Dermis blood vessel endothelial cell (primary cell): ENCODE measurements around the gene KIF4A. TPM values are rescaled to one million over a fixed set of nuclear protein-coding genes. Genes with fewer than 3 reads are reported as not detected.

Experiments
- DNase-seq: peaks from one replicate; pipeline ENCODE4 v3.0.0; 2010
- total RNA-seq: library from RNA; depleted of rRNA; stranded (reverse); fragments of >200 nt; gene quantifications from 2 replicates; pipeline ENCODE4 v1.2.3, GENCODE V29; 2014

KIF4A gene
- total RNA-seq, 1 donor from 2014 or later: 7.7 TPM

DNA sequence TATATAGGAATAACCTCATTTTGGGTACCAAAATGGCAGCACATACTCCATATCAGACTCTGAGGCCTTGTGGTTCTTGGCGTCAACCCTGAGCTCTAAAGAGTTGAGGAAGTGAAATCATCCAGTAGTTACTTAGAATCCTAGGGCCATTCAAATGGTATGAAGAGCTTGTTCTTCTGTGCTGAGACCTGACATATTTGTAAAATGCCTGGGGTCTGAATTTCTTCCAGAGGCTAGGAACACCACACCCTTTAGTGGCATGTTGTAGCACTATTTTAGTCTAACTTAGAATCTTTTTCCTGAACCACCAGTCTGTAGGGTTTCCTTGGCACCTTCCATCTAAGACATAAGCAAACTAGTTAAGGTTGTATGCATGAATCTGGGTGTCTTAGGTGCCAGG is 115.1 kb downstream of the KIF4A start:
- DNase-seq: no peak

DNA sequence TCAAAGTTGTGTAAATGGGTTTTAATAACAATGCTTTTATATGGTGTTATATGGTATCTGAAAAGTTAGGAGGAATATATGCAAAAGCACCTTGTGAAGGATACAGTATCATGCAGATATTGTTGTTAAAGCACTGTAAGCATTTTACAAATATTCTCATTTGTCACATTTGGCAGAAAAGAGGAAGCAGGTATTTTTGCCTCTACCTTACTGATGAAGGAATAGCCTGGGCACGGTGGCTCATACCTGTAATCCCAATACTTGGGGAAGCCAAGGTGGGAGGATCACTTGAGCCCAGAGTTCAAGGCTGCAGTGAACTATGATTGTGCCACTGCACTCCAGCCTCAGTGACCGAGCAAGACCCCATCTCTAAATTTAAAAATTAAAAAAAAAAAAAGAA is 121.0 kb downstream of the KIF4A start:
- DNase-seq: no peak

DNA sequence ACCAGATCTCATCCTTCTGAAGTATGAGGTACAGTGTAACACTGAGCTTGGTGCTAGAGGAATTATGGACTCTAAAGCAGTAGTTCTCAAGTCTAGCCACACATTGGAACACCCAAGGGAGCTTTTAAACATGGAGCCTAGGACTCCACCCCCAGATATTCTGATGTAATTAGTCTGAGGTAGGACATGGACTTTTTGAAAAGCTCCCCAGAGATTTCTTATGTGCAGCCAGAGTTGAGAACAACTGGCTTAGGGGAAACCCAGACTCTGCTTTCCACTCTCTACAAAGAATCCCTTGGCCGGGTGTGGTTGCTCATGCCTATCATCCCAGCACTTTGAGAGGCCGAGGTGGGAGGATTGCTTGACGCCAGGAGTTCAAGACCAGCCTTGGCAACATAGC is 121.6 kb downstream of the KIF4A start:
- no peak for DNase-seq

DNA sequence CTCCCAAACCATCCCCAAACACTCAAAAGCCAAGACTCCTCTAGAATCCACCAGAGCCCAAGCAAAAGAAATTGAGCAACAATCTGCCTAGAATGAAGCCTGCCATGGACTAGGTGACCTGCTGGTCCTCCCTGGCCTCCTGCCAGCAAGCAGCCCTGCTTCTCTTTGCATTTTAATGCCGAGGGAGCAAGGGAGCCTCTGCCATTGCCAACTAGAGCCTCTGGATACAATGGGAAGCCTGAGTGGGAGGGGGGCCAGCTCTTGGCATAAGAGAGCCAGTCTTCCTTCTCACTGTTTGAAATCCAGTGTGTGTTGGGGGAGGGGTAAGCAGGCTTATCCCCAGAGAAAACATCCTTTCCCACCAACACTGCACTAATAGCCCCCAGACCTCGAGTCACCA is 131.7 kb downstream of the KIF4A start:
- DNase-seq: peak; percentile 16

DNA sequence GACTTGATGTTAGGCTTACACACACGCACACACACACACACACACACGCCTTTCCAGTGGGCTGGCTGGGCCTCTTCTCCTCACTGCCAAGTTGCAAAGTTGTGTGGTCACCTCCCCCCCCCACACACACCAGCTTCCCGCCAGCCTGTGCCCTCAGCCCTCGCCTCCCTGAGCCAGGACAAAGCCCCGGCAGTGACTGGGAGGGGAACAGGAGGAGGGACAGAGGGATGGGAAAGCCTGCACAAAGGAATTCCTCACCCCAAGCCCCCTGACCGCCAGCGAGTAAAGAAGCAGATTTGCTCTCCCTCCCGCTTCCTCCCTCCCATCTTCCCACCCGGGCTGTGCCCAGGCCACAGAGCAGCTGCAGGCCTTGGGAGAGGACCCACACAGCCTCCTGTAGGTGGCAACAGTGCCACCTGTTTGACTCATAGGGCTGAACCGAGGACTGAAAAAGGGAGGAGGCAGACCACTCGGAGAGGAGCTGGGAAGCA is 133.0 kb downstream of the KIF4A start, which contains the start of gene GDPD2:
GDPD2 (plus strand) TSS at position 464 of the 491 bp plus-strand sequence. CDS start 1,671 bp downstream, outside the sequence.
- no peak for DNase-seq

DNA sequence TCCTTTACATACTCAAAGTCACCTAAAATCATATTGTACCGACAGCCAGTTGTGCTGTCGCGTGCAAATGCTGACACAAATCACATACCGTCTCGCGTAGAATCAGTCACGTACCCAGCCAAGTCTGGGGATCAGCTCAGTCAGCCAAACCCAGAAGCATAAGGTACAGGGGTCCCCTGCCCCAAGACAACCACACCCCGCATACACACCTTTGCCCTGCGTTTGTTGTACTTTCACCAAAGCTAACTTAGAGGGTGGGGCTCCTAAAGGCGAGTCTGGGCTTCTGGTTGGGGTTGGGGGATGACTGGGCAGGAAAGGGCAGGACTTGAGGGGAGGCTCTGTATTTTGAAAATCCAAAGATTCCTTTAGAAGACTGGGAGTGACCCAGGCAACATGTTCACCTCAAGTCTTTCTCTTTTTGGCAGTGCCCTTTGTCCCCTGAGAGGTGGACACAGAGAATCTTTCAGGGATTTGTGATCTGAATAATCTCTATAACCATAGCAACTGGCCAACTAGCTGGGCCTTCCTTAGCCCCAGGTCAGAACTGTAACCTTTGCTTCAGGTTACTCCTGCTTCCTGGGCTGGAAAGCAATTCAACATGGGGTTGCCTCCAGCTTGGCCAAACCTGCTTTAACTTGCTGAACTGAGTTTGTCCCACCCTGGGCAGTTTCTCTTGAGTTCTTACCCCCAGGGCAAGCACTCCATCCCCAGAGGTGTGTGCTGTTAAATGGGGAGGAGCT is 134.2 kb downstream of the KIF4A start:
- DNase-seq: no peak

DNA sequence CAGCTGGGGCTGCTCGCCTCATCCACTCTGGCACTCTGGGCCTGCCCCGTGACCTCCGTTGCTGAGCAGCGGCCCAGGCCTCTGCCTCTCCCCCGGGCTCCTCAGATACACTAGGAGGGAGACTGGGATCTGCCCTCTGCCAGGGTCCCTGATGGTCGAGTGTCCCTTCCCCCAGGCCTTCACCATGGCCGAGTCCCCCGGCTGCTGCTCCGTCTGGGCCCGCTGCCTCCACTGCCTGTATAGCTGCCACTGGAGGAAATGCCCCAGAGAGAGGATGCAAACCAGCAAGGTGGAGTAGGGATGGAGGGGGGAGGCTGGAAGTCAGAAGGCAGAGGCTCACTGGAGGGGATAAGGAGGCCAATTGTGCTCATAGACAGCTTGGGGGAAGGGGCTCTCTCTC is 134.9 kb downstream of the KIF4A start:
- DNase-seq: no peak

DNA sequence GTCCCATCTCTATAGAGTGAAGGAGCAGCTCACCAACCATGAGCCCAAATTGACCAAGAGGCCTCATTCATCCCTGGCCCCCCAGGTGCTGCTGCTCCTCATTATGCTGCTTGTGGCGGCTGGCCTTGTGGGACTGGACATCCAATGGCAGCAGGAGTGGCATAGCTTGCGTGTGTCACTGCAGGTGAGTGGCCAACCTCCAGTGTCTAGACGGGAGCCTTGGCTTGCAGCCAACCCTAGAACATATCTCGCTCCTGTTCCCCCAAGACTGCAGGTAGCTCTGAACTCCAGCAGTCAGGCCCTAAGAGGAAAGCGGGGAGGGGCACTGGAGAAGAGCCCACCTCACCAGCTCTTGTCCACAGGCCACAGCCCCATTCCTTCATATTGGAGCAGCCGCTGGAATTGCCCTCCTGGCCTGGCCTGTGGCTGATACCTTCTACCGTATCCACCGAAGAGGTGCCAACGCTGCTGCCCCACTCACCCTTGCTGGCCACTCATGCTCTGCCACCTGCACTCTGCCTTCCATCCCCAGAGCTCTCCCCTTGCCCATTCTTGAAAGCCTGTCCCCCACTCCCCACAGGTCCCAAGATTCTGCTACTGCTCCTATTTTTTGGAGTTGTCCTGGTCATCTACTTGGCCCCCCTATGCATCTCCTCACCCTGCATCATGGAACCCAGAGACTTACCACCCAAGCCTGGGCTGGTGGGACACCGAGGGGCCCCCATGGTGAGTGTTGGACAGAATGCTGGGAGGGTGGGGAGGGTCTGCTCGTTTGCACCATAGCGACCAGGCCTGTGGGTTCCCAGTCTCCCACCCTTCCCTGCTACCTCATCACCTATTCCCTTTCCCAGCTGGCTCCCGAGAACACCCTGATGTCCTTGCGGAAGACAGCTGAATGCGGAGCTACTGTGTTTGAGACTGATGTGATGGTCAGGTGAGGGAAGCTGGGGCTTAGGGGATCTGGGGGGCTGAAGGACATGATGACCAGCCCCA is 136.7 kb downstream of the KIF4A start:
- no peak for DNase-seq

DNA sequence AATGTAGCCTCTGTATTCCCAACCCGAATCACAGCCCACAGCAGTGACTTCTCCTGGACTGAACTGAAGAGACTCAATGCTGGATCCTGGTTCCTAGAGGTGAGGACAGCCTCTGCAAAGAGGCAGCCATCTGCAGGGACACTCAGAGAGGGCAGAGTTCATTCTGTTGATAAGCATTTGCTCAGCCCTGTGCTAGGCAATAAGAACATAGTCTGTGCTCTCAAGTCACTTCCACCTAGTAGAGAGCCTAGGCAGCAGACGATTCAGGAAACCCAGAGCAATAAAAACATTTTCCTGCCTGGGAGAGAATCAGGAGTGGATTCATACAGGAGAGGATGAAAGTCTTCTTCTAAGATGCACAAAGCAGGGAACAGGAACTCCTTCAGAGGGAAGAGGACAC is 137.5 kb downstream of the KIF4A start:
- no peak for DNase-seq

DNA sequence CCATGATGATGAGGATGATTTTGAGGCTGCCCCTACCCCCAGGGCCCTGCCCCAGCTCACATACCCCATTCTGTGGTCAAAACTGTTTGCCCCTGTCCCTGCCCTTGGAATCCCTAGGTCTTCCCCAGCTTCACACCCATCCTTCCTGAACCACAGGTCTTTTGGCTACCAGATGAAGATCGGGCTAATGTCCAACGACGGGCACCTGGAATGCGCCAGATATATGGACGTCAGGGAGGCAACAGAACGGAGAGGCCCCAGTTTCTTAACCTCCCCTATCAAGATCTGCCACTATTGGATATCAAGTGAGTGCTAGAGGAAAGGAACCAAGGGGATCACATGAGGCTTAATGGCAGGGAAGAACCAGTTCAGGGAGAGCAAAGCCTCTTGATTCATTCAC is 139.9 kb downstream of the KIF4A start:
- no peak for DNase-seq

DNA sequence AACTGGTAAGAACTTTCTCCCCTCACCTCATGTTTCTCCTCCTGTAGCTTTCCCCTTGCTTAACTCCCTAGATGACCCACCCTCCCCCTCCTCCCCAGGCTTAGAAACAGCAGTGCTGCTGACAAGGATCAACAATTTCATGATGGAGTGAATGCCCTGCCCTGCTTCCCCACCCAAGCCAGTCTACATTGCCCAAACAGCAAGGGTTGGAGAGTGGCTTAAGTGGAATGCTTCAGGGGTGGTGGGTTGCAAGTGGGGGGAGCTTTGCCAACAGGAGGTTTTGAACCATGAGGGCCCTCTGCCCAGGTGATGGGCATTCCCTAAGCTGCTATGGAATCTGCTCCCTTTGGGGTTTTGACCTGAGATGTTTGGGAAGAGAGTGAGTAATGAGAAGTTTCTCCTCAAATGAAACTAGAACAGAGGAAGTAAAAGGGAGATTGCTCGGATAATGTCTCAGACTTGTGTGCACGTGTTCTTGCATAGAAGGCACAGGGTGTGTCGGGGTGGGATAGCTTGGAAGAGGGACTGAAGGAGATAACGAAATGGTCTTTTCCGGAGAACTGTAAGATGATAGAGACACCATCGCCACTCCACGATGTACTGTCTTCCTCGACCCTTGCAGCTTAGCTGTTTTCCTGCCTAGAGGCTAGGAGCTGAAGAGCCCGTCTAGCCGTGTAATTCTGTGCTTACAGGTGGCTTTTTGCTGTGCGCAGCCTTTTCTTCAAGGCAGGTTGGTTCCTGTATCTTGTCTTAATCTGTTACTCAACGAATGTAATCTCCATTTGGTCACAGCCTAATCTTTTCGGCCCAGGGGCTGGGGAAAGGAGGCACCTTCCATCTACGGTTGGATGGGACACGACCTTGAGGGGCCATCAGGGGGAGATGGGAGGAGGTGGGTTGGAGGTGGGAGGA is 143.3 kb downstream of the KIF4A start:
- no peak for DNase-seq

DNA sequence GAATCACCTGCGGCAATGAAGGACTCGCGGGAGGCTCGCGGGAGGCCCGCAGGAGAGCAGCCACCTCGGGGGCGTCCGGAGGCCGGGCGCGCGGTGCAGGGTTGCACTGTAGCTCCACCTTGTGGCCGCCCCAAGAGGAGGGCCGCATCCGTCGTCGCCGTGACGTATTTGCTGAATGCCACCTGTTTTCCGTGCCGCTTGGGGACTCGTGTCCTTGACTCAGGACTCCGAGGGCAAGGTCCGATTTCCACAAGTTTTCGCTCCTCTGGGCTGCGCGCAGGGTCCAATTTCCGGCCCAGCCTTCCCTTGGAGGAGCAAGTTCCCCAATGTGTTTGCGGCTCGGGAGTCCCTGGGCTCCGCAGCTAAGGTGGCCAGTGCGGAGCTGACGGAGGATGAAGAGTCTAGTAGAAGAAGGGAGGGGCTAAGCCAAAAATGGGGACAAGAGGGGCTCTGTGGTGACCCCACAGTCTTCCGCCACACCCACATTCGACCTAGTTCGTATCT is 144.0 kb downstream of the KIF4A start:
- DNase-seq: peak; percentile 71

DNA sequence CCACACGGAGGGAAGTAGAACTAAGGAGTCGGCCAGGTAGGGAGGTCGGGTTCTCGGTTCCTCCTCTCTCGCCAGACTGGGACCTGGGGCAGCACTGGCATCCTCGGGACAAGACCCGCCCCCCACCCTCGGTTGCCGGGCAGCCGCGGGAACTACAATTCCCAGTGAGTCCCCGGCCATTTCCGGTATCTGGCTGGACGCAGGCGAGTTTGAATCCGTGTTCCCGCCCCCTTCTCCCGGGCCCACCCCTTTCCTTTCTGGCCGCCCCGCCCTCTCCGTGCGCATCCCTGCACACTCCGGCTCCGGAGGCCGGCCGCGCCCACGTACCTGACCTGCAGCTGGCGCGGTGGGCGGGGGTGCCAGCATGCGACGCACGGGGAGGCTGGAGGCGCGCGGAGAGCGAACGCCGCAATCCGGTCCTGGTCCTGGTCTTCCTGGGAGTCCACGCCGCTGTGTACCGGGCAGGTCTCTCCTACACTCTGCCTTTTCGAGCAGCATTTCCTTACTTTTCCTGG is 144.5 kb downstream of the KIF4A start:
- DNase-seq: peak; percentile 69

DNA sequence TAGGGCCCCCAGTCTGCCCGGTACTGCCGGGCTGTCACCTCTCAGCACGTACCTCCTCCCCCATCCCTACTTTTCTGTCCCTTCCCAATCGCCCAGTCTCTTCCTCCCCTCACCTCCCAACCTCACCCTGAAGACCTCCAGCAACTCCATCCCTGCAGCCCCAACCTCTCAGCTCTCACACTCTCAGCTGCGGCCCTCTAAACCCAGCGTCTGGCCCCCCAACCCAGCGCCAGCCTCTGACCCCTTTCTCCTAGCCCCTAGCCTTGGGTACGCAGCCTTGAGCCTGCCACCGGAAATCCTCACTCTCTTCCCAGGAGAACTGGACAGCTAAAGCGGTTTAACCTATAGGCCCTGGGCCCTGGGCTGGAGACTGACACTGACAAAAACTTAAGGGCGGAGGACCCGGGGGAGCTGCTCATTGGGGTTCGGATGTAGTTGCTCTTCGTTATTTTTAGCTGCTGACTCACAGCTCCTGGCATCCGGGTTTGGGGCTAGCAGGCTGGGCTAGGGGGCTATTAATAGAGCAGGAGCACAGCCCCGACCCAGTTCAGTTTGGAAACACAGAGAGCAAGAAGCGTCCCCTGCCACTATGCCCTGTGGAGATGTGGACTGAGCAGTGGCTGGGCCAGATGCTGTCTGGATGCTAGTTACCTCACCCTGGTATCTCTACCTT is 145.1 kb downstream of the KIF4A start:
- DNase-seq: no peak

DNA sequence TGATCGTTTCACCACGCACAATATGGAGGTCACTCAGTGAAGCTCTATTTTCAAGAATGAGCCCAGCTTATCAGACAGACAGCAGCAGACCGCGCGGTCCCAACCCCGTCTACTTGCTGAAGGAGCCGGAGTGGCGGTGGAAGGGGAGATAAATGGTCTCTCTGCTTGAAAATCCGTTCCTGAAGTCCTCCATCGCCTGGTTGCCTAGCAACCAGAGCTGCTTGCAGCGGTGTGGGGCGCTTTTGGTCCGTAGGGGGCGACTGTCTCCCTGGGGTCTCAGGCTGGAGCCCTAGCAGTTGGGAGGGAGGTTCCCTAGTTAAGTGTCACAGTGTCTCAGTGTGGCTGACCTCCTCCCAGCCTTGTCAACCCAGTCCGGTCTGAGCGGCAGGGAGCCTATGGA is 146.4 kb downstream of the KIF4A start:
- peak; percentile 9 for DNase-seq

DNA sequence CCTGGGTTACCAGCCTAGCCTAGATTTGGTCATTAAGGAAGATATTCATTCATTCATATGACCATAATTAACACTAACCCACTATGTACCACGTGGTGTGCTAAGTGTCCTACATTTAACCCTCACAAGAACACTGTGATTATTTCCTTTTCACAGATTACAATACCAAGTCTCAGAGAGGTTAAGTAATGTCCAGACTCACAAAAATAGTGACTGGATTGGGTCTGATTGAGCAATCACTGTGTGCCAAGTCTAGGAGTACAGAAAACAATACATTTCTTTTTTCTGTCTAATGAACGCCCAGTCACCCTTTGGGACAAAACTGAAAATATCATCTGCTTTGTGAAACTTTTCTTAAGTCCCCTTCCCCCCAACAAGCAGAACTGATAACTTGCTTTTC is 147.1 kb downstream of the KIF4A start:
- DNase-seq: no peak

DNA sequence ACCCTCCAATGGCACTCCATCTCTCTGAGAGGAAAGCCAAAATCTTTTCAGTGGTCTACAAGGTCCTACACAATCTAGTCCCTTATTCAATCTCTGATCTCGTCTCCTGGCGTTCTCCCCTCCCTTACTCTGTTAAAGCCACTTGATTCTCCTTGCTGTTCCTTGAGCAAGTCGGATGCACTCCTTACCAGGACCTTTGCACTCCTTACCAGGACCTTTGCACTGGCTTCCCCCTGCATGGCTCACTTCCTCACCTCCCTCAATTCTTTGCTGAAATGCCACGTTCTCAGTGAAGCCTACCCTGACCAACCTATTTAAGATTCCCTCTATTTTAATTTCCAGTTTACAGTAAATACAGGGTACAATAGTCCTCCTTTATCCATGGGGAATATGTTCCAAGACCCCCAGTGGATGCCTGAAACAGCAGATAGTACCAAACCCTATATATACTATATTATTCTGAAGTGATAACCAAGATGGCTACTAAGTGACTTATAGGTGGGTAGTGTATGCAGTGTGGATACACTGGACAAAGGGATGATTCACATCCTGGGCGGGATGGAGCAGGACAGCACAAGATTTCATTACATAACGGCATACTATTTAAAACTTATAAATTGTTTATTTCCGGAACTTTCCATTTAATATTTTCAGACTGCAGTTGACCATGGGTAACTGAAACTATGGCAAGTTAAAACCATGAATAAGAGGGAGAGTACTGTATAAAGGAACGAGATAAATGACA is 148.2 kb downstream of the KIF4A start:
- DNase-seq: no peak

DNA sequence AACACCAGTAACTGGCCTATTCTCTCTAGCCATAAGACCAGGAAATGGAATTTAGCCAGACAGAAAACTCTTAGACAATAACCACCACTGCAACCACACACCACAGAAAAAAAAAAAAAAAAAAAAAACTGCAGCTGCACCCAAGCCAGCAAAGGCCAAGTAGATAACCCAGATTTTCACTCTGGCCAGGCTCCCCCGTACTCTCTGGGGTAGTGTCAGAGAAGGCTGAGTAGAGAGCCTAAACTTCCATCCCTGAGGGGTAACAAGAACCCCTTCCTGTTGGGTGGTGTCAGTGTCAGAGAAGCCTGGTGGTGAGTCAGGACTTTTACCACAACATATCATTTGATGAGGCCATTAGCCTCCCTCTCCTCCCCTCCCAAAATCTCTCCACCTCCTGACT is 149.1 kb downstream of the KIF4A start:
- DNase-seq: no peak

DNA sequence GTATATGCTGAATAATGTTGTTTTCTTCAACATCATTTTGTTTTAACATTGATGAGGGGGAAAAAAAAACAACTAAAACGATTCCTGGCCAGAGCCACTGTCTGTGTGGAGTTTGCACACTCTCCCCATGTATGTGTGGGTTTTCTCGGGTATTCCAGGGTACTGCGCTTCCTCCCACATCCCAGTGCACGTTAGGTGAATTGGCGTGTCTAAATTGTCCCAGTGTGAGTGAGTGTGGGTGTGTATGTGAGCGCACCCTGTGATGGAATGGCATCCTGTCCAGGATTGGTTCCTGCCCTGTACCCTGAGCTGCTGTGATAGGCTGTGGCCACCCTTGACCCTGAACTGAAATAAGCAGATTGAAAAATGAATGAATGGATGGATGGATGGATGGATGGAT is 152.3 kb downstream of the KIF4A start:
- DNase-seq: no peak

DNA sequence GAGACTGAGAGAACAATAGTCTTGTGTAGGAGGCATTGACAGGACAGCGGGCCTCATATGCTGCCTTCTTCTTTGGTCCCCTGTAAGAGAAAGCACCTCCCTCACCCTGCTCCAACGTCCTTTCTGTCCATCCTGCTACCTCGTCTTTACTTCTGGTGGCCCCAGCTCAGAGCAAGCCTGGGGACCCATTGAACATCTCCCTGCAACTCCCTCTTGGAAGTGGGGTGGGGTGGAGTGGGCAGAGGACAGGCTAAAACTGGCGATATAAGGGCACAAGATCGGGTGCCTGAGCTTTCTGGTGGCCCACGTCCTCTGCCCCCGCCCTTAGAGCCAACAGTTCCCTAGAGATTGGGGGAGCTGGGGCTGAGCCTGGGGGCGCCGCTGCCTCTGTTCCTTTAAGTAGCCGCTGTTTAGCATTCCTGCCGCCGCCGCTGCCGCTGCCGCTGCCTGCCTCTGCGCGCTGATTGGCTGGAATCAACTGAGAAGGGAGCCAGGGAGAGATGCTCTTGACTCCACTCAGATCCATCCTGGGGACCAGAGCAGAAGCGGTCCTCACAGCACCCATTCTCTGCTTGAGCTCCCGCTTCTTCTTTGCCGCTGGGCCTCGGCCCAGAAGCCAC is 154.5 kb downstream of the KIF4A start, which contains the start of gene DLG3:
DLG3 (plus strand) TSS at position 510 of the 620 bp plus-strand sequence. CDS start 367 bp downstream, outside the sequence.
- peak; percentile 24 for DNase-seq
